AML-193 (cell line): ENCODE data around the gene JMJD8.
A peak's percentile ranks its signal among the peaks of the same experiment; 100 is the strongest.

Experiments
- DNase-seq, 2 experiments: peaks; one replicate each; lab custom pipeline; 2025; lab: John Stamatoyannopoulos, UW

The JMJD8 gene

DNA sequence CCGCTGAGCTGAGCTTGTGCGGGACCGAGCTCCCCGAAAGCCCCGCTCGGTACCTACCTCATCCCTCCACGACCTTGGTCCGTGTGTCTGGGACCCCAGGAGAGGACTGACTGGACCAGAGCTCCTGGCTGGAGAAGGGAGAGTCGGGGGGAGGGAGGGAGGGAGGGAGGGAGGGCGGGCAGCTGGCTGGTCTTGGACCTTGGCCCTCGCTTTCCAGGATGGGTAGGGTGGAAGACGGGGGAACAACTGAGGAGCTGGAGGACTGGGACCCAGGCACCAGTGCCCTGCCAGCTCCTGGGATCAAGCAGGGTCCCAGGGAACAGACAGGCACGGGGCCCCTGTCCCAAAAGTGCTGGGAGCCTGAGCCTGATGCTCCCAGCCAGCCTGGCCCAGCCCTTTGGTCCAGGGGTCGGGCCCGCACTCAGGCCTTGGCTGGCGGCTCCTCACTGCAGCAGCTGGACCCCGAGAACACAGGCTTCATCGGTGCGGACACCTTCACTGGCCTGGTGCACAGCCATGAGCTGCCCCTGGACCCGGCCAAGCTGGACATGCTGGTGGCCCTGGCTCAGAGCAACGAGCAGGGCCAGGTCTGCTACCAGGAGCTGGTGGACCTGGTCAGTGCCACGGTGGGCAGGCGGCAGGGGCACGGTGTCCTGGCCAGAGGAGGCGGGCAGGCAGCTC lies 8.1 kb downstream of the JMJD8 start:
- no peak for DNase-seq

DNA sequence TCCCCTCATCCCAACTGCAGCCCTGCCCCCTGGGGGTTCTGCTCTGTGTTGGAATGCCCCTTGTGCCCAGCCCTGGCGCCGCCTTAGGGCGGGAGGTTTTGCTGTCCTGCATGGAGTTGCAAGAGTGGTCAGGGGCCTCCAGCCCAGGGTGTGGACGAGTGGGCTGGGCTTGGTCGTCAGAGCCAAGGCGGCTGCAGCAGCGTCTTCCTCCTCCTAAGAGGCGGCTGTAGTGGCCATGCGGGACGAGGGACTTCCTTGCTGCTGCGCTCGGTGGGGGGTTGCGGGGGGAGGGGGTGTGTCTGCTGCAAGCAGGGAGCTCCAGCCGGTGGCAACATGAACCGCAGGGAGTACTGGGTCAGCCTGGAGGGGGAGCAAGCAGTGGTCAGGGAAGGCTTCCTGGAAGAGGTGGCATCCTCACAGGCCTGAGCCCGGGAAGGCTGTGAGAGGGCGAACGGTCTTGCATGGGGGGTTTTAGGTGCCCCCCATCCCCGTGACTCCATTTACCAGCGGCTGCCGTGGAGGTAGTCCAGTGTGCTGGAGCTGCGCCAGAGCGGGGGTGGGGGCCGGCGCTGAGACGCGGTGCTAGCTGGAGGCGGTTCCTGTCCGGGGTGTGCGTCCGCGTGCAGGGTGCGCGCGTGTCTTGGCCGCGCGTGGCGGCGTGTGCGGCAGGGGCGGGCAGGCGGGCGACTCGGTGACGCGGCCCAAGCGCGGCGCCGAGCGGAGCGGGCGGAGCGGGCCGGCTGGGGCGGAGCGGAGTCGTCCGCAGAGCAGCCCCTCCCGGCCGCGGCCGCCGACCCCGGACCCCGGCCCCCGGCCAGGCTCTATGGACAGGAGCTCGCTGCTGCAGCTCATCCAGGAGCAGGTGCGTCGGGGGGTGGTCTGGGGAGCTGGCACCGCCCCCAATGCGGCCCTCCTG lies 8.9 kb downstream of the JMJD8 start, which contains the start of gene RHBDL1:
RHBDL1 (plus strand) TSS at position 704 of the 916 bp plus-strand sequence; CDS start at position 824, 120 bp downstream.
- DNase-seq: no peak

DNA sequence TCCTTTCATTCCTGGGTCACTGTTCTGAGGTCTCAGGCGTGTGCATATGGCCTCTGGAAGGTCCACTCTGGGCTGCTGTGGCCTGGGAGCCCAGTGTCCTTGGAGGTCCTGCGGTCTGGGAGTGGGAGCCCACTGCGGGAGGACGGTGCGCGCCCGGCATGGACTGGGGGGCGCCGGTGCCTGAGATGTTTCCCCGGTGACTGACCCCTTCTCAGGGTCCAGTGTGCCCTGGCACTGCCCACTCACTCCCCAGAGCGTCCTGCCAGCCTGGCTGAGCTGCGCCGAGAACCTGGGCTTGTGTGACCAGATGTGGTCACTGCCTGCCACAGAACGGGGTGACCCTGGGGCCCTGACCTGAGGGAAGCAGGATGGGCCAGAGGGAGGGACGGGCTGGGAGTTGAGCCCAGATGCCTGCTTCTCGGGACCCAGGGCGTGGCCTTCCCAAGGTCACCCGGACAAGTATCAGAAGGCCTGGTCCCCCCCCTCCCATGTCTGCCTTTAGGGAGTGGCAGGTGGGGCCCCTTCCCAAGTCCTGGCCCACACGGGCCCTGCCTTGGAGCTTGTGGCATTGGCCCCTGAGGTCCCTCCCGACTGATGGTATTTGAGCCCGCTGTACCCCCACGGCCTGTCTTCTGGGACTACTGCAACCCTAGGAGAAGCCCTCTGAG lies 9.8 kb downstream of the JMJD8 start:
- DNase-seq: no peak

DNA sequence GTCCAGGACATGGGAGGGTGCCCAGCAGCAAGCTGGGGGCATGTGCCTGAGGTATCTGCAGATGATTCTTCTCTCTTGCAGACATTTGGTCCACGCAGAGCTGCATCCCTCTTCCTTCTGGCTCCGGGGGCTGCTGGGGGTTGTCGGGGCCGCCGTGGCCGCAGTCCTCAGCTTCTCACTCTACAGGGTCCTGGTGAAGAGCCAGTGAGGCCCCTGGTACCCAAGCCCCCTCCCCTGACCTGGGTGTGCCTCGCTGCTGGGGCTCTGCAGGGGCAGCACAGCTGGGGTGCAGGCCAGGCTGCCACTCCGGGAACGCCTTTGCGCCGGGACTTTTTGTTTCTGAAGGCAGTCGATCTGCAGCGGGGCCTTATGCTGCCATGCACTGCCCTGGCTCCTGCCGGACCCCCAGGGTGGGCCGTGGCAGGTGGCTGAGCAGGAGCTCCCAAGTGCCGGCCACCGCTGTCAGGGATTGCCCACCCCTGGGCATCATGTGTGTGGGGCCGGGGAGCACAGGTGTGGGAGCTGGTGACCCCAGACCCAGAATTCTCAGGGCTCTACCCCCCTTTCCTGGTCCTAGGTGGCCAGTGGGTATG lies 10.6 kb downstream of the JMJD8 start:
- no peak for DNase-seq

DNA sequence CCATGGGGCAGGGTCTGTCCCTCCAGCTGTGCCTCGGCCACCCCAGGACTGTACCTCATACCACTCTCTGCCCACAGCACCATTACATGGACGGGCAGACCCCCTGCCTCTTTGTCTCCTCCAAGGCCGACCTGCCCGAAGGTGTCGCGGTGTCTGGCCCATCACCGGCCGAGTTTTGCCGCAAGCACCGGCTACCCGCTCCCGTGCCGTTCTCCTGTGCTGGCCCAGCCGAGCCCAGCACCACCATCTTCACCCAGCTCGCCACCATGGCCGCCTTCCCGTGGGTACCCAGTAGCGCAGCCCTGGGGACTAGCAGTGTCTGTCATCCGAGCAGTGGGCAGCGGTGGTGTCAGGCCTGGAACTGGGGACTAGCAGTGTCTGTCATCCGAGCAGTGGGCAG lies 11.3 kb downstream of the JMJD8 start:
- no peak for DNase-seq

DNA sequence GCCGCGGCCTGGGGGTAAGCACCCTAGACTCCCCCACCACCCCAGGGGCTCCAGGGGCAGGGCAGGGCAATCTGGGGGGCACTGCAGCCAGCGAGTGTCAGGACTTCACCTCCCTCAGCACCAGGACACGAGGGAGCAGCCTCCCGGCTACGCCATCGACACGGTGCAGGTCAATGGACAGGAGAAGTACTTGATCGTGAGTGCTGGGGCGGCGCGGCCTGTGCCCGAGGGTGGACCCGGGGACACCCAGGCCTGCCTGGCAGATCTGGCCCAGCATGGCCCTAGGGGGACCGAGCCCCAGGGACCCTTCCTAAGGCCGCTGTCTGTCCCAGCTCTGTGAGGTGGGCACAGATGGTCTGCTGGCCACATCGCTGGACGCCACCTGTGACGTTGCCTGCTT lies 11.8 kb downstream of the JMJD8 start:
- DNase-seq: no peak

DNA sequence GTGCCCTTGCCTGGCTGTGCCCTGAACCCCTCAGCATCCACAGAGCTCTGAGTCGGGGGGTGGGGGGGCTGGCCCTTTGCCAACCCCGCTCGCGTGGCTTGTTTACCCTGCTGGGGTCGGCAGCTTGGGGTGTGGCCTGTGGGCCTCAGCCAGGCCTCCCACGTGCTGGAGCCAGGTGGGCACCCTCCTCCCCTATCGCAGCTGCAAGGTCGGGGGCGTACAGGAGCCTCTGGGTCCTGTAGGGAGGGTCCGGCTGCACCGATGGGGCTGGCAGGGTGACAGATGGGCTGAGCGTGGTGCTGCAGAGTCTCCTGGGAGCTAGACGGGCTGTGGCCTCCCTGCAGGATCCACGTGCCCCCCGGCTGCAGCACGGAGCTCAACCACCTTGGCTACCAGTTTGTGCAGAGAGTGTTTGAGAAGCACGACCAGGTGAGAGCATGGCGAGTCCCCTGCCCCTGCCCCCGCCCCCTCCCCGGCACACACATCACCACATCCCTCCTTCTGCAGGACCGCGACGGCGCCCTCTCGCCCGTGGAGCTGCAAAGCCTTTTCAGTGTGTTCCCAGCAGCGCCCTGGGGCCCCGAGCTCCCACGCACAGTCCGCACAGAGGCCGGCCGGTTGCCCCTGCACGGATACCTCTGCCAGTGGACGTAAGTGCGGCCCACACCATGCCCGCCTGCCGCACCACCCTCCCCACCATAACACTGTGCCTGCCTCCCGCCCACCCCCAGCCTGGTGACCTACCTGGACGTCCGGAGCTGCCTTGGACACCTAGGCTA lies 12.6 kb downstream of the JMJD8 start:
- DNase-seq: no peak

DNA sequence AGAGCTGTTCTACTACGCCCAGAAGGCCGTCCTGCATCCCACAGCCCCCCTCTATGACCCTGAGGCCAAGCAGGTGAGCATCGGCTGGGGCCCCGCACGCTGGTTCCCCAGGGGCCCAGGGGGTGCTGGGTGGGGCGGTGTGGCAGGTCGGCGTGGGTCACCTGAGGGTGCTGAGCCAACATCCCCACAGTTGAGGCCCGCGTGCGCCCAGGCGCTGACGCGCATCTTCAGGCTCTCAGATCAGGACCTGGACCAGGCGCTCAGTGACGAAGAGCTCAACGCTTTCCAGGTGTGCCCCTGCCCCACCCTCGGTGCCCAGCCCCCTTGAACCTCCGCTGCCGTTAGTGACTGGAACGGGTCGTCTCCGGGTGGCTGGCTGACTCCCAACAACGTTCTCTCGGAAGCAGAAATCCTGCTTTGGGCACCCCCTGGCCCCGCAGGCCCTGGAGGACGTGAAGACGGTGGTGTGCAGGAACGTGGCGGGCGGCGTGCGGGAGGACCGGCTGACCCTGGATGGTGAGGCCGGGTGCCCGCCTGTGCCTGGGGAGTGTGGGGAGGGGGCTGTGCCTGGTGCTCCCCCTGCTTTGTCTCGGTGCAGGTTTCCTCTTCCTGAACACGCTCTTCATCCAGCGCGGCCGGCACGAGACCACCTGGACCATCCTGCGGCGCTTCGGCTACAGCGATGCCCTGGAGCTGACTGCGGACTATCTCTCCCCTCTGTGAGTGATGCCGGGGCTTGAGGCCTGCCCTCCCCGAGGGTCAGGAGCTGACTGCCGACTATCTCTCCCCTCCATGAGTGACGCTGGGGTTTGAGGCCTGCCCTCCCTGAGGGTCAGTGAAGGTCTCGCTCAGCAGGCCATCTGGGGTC lies 13.4 kb downstream of the JMJD8 start:
- DNase-seq: no peak

DNA sequence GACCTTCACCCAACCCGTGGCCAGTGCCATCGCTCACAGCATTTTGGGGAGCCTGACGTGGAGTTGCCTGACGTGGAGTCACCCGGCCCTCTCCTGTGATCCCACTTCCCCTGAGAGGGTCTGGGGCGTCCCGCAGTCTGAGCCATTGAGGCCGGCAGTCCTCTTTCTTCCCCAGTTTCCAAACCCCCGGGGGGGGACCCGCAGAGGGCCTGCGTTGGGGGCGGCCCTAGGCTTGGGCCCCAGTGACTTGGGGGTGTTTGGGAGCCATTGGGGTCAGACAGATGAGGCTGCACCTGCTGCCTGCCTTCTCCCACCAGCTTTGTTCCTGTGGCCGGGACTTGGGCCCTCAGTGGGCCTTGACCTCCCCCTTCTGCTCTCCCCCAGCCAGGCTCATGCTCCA lies 14.5 kb downstream of the JMJD8 start:
- no peak for DNase-seq

DNA sequence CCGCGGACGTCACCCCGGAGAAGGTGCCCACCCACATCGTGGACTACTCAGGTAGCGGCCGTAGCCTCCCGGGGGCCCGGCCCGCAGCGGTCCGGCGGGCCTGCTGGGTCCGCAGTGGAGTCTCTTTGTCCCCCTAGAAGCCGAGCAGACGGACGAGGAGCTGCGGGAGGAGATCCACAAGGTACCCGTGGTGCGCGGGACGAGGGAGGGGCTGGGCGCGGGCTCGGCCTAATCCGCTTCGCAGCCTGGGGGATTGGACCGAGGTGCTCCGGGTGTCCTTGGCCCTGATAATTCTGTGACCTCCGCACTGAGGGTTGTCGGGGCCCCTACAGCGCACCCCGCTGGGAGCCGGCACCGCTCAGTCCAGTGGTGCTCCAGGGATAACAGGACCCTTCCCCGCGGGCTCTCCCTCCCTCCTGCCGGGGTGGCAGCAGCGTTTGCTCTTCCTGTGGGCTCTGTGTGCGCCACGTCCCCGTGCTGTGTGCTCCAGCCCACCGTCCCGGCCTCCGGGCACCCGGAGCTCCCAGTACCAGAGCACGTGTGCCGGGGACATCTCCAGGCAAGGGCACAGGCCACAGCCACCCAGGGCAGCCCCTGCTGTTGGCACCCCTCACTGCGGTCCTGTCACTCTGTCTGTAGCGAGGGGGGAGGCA lies 15.5 kb downstream of the JMJD8 start:
- DNase-seq: no peak

DNA sequence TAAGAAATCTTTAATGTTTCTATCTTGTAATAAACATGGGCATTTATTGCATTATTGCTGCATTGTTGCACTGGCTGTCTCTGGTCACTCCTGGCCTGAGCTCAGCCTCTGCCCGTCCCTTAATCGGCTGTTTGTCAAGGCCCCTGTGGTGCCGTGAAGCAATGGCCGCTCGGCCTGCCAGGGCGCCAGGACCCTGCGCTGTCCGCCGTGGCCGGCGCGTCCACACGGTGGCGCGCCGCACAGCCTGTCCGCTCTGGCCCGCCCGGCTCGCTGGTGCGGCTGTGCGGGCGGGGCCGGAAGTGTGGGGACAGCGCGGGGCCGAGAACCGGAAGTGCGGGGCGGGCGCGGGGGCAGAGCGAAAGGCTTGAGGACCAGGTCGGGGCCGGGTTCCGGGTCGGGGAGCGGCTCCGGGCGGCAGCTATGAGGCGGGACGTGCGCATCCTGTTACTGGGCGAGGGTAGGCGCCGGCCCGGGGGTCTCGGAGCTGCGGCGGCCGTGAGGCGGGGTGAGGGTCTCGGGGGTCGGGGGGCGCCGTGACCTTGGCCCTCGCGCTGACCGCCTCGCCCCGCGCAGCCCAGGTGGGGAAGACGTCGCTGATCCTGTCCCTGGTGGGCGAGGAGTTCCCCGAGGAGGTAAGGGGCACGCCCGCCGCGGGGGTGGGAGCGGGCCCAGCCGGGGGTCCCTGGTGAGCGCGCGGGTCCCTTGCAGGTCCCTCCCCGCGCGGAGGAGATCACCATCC lies 16.2 kb downstream of the JMJD8 start, which contains the start of gene RHOT2:
RHOT2 (plus strand) TSS at position 353 of the 739 bp plus-strand sequence; CDS start at position 421, 68 bp downstream.
- DNase-seq: peak; percentile 82 to 83

DNA sequence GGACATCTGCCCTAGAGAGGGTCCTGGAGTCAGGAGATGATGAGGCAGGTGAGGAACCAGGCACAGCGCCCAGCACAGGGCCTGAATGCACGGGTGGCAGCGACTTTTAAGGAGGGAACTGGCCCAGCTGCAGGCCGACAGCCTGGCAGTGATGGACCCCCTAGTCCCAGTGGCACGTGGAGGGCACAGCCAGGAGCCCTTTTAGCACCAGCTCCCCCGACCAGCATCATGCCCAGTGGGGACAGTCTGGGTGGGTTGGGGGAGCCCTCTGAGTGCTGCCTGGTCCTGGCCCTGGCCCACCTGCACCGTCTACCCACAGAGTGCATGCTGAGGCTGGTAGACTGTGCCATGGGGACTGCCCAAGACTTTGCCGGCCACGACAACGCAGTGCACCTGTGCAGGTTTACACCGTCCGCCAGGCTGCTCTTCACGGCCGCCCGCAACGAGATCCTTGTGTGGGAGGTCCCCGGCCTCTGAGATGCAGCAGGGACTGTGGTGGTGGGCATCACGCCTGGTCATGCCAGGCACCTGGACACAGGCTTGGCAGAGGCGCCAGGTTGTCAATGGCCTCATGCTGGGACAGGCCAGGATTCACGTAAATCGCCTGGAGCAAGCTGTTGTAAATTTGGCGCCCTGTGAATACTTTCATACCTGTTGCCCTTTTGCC lies 16.9 kb downstream of the JMJD8 start:
- DNase-seq: no peak

DNA sequence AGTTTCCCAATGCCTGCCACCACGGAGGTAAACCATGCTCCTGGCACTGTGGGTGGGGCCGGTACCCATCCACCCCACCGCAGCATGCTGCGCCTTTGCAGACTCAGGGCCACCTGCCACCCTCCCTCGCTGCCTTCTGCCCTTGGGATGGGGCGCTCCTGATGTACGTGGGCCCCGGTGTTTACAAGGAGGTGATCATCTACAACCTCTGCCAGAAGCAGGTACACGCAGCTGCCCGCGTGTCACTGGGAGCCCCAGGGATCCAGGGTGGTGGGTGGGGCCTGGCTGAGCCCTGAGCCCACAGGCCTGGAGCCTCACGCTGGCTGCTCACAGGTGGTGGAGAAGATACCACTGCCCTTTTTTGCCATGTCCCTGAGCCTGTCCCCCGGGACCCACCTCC lies 17.6 kb downstream of the JMJD8 start:
- no peak for DNase-seq

DNA sequence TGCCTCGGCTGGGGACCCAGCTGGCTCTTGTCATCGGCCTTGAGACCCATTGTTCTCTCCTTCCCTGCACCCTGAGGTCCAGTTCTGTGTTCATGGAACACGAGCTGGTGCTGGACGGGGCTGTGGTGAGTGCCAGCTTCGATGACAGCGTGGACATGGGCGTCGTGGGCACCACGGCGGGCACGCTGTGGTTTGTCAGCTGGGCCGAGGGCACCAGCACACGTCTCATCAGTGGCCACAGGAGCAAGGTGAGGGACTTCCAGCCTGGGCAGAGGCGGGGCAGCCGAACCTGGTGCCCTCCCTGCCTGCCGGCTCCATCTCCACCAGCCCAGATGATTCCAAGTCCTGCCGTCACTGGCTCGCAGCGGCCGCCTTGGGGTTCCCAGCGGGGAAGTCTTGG lies 21.5 kb downstream of the JMJD8 start:
- DNase-seq: no peak

DNA sequence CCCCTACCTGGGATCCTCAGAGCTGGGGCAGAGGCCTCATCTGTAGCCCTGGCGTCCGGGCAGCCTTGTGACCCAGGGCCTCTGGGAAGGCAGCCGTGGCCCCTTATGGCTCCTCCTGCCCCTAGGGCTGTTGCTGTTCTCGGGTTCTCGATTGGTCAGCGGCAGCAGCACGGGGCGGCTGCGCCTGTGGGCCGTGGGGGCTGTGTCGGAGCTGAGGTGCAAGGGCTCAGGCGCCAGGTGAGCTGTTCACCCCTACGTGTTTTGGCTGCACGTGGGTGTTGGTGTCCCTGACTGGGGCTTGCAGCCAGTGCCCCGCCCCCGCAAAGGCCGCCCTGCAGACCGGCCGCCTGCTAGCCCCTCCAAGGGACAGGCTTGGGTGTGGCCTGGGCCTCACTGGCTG lies 22.0 kb downstream of the JMJD8 start:
- no peak for DNase-seq

DNA sequence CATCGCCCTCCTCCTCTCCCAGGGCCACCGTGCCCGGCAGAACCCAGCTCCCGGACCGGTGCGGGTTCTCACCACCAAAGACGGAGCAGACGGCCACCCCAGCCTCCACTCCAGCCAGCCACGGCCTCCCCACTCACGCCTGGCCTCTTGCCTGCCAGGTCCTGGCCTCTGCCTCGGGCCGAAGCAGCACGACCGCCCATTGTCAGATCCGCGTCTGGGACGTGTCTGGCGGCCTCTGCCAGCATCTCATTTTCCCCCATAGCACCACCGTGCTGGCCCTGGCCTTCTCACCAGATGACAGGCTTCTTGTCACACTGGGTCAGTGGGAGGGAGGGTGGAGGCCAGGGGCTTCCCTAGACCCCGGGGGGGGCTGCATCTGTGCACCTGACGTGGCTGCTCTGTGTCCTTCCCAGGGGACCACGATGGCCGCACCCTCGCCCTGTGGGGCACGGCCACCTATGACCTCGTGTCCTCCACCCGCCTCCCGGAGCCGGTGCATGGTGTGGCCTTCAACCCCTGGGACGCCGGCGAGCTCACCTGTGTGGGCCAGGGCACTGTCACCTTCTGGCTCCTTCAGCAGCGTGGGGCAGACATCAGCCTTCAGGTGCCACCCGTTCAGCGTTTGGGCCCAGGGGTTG lies 22.8 kb downstream of the JMJD8 start:
- DNase-seq: no peak

DNA sequence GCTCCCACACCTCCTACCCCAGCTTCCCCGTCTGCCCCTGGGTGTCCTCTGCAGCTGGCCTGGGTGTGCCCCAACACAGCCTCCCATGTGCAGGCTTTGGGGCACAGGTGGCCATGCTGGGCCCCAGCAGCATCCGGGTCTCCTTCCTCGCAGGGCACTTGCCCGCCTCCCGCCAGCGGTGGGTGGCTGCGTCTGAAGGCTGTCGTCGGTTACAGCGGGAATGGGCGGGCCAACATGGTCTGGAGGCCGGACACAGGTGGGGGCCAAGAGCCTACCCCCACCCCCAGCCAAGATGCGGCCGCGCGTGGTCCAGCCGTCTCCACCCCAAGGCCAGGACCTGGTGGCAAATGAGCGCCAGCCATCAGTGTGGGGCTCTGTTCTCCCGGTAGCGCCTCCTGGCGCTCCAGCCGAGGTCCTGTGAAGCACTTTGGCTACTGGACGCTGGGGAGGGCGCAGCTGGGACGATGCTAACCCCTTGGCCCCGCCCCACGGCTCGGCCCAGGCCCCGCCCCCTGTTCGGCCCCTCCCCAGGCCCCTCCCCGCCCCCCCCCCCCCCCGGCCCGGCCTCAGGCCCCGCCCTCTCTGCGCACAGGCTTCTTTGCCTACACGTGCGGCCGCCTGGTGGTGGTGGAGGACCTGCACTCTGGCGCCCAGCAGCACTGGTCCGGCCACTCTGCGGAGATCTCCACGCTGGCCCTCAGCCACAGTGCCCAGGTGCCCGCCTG lies 23.5 kb downstream of the JMJD8 start:
- no peak for DNase-seq

DNA sequence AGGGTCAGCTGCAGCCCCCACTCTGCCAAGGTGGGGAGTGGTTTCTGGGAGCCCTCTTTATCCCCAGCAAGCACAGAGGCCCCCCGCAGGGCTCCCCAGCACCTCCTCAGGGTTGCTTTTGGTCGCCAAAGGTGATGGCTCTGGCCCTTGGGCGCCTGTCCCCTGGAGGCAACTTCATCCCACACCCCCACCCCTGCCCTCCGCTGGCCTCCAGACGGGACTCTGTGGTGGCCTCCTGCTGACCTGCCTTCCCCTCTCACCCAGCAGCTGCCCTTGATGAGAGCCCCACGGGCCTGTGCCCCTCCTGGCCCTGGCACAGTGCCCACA lies 24.0 kb downstream of the JMJD8 start:
- no peak for DNase-seq
